GM12865 (cell line): ENCODE data around the gene WDR93.

Source experiments
- DNase-seq: peaks from one replicate; pipeline ENCODE4 v3.0.0; 2010; ENCODE audit warnings: low read depth
- H3K4me3 ChIP-seq: 2 replicates; pipeline ENCODE4 v1.5.1; 2011; ENCODE audit warnings: mild to moderate bottlenecking, low read depth, low read length, control low read depth
- CTCF ChIP-seq: IDR thresholded peaks from 2 replicates; pipeline ENCODE4 v1.5.1; 2011; ENCODE audit warnings: low read length, control low read depth, low read depth, inconsistent platforms; ENCODE audit not compliant: insufficient read depth; ENCODE audit errors: missing control alignments

WDR93 gene

GRCh38 chr15:89735773-89736172 is 45.2 kb downstream of the WDR93 start:
- H3K4me3 ChIP-seq: no peak overlapping the region
- DNase-seq: no peak
- no peak for TF ChIP-seq CTCF

GRCh38 chr15:89740137-89740536 is 49.5 kb downstream of the WDR93 start:
- DNase-seq: peak; percentile 85
- peak; percentile 87 for TF ChIP-seq CTCF
- peak overlapping the region; percentile 22; the same call in 1 of the 2 replicates for H3K4me3 ChIP-seq

- TF ChIP-seq CTCF: no peak
- H3K4me3 ChIP-seq: no peak overlapping the region
- no peak for DNase-seq
Measured at GRCh38 chr15:89743011-89743410, 52.4 kb downstream of the WDR93 start.

GRCh38 chr15:89743594-89743993 is 53.0 kb downstream of the WDR93 start:
- no peak for TF ChIP-seq CTCF
- no peak overlapping the region for H3K4me3 ChIP-seq
- DNase-seq: no peak

- TF ChIP-seq CTCF: no peak
- no peak for DNase-seq
- no peak overlapping the region for H3K4me3 ChIP-seq
Measured at GRCh38 chr15:89745131-89745530, 54.5 kb downstream of the WDR93 start.

- DNase-seq: no peak
- no peak overlapping the region for H3K4me3 ChIP-seq
- no peak for TF ChIP-seq CTCF
Measured at GRCh38 chr15:89745768-89746167, 55.2 kb downstream of the WDR93 start.

- H3K4me3 ChIP-seq: no peak overlapping the region
- DNase-seq: no peak
- no peak for TF ChIP-seq CTCF
Measured at GRCh38 chr15:89746386-89746780, 55.8 kb downstream of the WDR93 start.
